Adipose tissue (tissue), 3 donors: Measurements from ENCODE around the gene GPS1. TPM values are rescaled to one million over a fixed set of nuclear protein-coding genes. Genes with fewer than 3 reads are reported as not detected.

Experiments
- H3K27ac ChIP-seq: one replicate; pipeline ENCODE4 v1.5.1; 2013; ENCODE audit warnings: low read depth, low read length
- WGBS, 3 donors: extraction: QIAGEN DNeasy Blood & Tissue Kit; methylation state at CpG; one replicate each; pipeline ENCODE4 v1.1.7; 2013; 5-methylcytosine and 5-hydroxymethylcytosine counted together
- polyA plus RNA-seq, 3 donors: library from polyadenylated mRNA; stranded (reverse); fragments of 200-250 nt; gene quantifications; one replicate each; pipeline ENCODE4 v1.2.3, GENCODE V29; 2013
- donor health status: healthy with polysubstance abuse.
- donor health status: Bipolar disorder and iron deficiency.
- donor health status: healthy.

Gene GPS1
- polyA plus RNA-seq, 3 donors, result 58.9 to 89.2 (median 77.5) TPM

GRCh38 chr17:82103553-82104451 is 52.1 kb downstream of the GPS1 start:
- no peak overlapping the region for H3K27ac ChIP-seq
- 34 to 57% (median 53%) methylated on average over 23 to 24 of the region's 24 CpGs for WGBS, 3 donors

- H3K27ac ChIP-seq, result no peak overlapping the region
- 92 to 94% (median 93%) methylated on average over 9 to 11 of the region's 11 CpGs for WGBS, 3 donors
These were observed 53.2 kb downstream of the GPS1 start for GRCh38 chr17:82104797-82105416.

- 77 to 83% (median 83%) methylated on average over 13 of the region's 13 CpGs for WGBS, 3 donors
- H3K27ac ChIP-seq, result no peak overlapping the region
These were observed 53.8 kb downstream of the GPS1 start for GRCh38 chr17:82105417-82105881.

- WGBS, 3 donors, result 26 to 34% (median 28%) methylated on average over 22 to 24 of the region's 24 CpGs
These were observed 54.4 kb downstream of the GPS1 start for GRCh38 chr17:82105882-82106687.

GRCh38 chr17:82106688-82107305 is 55.1 kb downstream of the GPS1 start:
- WGBS, 3 donors, result 31 to 49% (median 40%) methylated on average over 9 of the region's 9 CpGs
- H3K27ac ChIP-seq, result no peak overlapping the region

More at GRCh38 chr17:82105882-82106687, 54.4 kb downstream of the GPS1 start:
- H3K27ac ChIP-seq, result no peak overlapping the region

Other genes starting within 250 kb of the GPS1 start
- 1 to 10 TPM in 1 of 3 donors, under 1 TPM in 1, not detected in 1; 0.12 to 1.4 TPM for gene GCGR, start 247.7 kb upstream of the GPS1 start, polyA plus RNA-seq
- gene MCRIP1, start 218.6 kb upstream of the GPS1 start, polyA plus RNA-seq, result 100 to 1,000 TPM in 2 of 3 donors, 10 to 100 TPM in 1; 92.8 to 190 (median 116) TPM
- gene PPP1R27, start 216.8 kb upstream of the GPS1 start, polyA plus RNA-seq, result under 1 TPM in 2 of 3 donors, not detected in 1; 0.15 to 0.58 TPM
- 1,000 to 10,000 TPM in 1 of 3 donors, 100 to 1,000 TPM in 2; 377 to 2,064 (median 453) TPM for gene P4HB, start 191.4 kb upstream of the GPS1 start, polyA plus RNA-seq
- gene ARHGDIA, start 180.6 kb upstream of the GPS1 start, polyA plus RNA-seq, result 100 to 1,000 TPM; 133 to 351 (median 249) TPM
- gene ALYREF, start 160.3 kb upstream of the GPS1 start, polyA plus RNA-seq, result 10 to 100 TPM; 20.0 to 46.4 (median 37.9) TPM
- gene ANAPC11, start 160.2 kb upstream of the GPS1 start, polyA plus RNA-seq, result 100 to 1,000 TPM; 160 to 319 (median 193) TPM
- gene NPB, start 149.7 kb upstream of the GPS1 start, polyA plus RNA-seq, result under 1 TPM in 2 of 3 donors, not detected in 1; 0.23 to 0.77 TPM
- gene PCYT2, start 140.5 kb upstream of the GPS1 start, polyA plus RNA-seq, result 10 to 100 TPM; 30.4 to 76.4 (median 54.3) TPM
- 10 to 100 TPM; 12.6 to 19.6 (median 19.0) TPM for gene SIRT7, start 133.7 kb upstream of the GPS1 start, polyA plus RNA-seq
- 10 to 100 TPM in 2 of 3 donors, 1 to 10 TPM in 1; 5.2 to 13.9 (median 13.8) TPM for gene MAFG, start 124.2 kb upstream of the GPS1 start, polyA plus RNA-seq
- 10 to 100 TPM in 2 of 3 donors, 1 to 10 TPM in 1; 9.2 to 63.5 (median 34.9) TPM for gene PYCR1, start 114.6 kb upstream of the GPS1 start, polyA plus RNA-seq
- gene MYADML2, start 104.7 kb upstream of the GPS1 start, polyA plus RNA-seq, result not detected
- under 1 TPM; 0.03 to 0.67 (median 0.31) TPM for gene NOTUM, start 90.7 kb upstream of the GPS1 start, polyA plus RNA-seq
- gene ASPSCR1, start 74.3 kb upstream of the GPS1 start, polyA plus RNA-seq, result 10 to 100 TPM; 17.7 to 35.4 (median 31.0) TPM
- 10 to 100 TPM; 60.7 to 80.9 (median 76.8) TPM for gene CENPX, start 29.0 kb upstream of the GPS1 start, polyA plus RNA-seq
- 10 to 100 TPM in 1 of 3 donors, 1 to 10 TPM in 2; 7.3 to 10.2 (median 8.1) TPM for gene LRRC45, start 28.6 kb upstream of the GPS1 start, polyA plus RNA-seq
- 10 to 100 TPM; 10.4 to 32.2 (median 17.0) TPM for gene RAC3, start 20.2 kb upstream of the GPS1 start, polyA plus RNA-seq
- gene DCXR, start 14.2 kb upstream of the GPS1 start, polyA plus RNA-seq, result 100 to 1,000 TPM; 136 to 361 (median 220) TPM
- 10 to 100 TPM; 39.4 to 51.2 (median 41.1) TPM for gene RFNG, start 87 bp upstream of the GPS1 start, polyA plus RNA-seq
- gene DUS1L, start 13.9 kb downstream of the GPS1 start, polyA plus RNA-seq, result 100 to 1,000 TPM in 1 of 3 donors, 10 to 100 TPM in 2; 71.2 to 118 (median 80.9) TPM
- 1,000 to 10,000 TPM in 1 of 3 donors, 100 to 1,000 TPM in 2; 464 to 3,885 (median 885) TPM for gene FASN, start 46.3 kb downstream of the GPS1 start, polyA plus RNA-seq
- gene CCDC57, start 160.9 kb downstream of the GPS1 start, polyA plus RNA-seq, result 10 to 100 TPM; 22.7 to 23.7 (median 22.9) TPM
- 10 to 100 TPM in 2 of 3 donors, 1 to 10 TPM in 1; 6.5 to 36.7 (median 16.5) TPM for gene SLC16A3, start 177.1 kb downstream of the GPS1 start, polyA plus RNA-seq
- gene CSNK1D, start 221.8 kb downstream of the GPS1 start, polyA plus RNA-seq, result 100 to 1,000 TPM in 1 of 3 donors, 10 to 100 TPM in 2; 69.1 to 113 (median 90.8) TPM